ENCODE data around the gene MYO1C. TPM values are rescaled to one million over a fixed set of nuclear protein-coding genes. Genes with fewer than 3 reads are reported as not detected.
"Not testable (repeated sequence)": the region's sequence is repeated elsewhere in the genome, so short reads cannot be mapped to it uniquely, and the experiment has no call there.

The MYO1C gene
- 50.6 and 61.0 TPM in 2 replicates for total RNA-seq (2014; rRNA removed; shearing (Covaris generic))
- 64.0 and 68.4 TPM in 2 replicates for polyA plus RNA-seq (2015; cell fraction: cytosol; rRNA removed)
- 97.1 and 98.5 TPM in 2 replicates for polyA plus RNA-seq (2015; cell fraction: nucleus; rRNA removed)

- no peak for DNase-seq (ENCODE audit: low read depth)
These were observed at the start of gene MYO1C for GRCh38 chr17:1492249-1493206. Gene MYO1C, minus strand, starts transcription at chr17:1492686. Its CDS starts 199 bp downstream, at chr17:1492487.

GRCh38 chr17:1541367-1541904 is 49.0 kb upstream of the MYO1C start:
- no peak for DNase-seq (ENCODE audit: low read depth)

GRCh38 chr17:1539811-1540210 is 47.3 kb upstream of the MYO1C start:
- no peak for DNase-seq (ENCODE audit: low read depth)

- DNase-seq (ENCODE audit: low read depth) = no peak
These were observed 43.3 kb upstream of the MYO1C start for GRCh38 chr17:1535737-1536136.

- no peak for DNase-seq (ENCODE audit: low read depth)
These were observed 41.3 kb upstream of the MYO1C start for GRCh38 chr17:1533661-1534325.

GRCh38 chr17:1532836-1533602 is 40.5 kb upstream of the MYO1C start:
- no peak for DNase-seq (ENCODE audit: low read depth)

GRCh38 chr17:1529863-1530262 is 37.4 kb upstream of the MYO1C start:
- no peak for DNase-seq (ENCODE audit: low read depth)

- DNase-seq (ENCODE audit: low read depth) = not testable (repeated sequence)
These were observed 34.4 kb upstream of the MYO1C start for GRCh38 chr17:1526876-1527275.

GRCh38 chr17:1522626-1523025 is 30.1 kb upstream of the MYO1C start:
- DNase-seq (ENCODE audit: low read depth) = no peak

GRCh38 chr17:1521086-1521640 is 28.7 kb upstream of the MYO1C start:
- DNase-seq (ENCODE audit: low read depth) = no peak

- DNase-seq (ENCODE audit: low read depth) = no peak
These were observed 27.2 kb upstream of the MYO1C start for GRCh38 chr17:1519678-1520077.

- no peak for DNase-seq (ENCODE audit: low read depth)
These were observed 25.9 kb upstream of the MYO1C start for GRCh38 chr17:1518410-1518809.

- peak; percentile 97 for DNase-seq (ENCODE audit: low read depth)
These were observed 24.1 kb upstream of the MYO1C start, which contains the start of gene INPP5K for GRCh38 chr17:1516388-1517161. Gene INPP5K, minus strand, starts transcription at chr17:1516612. Its CDS starts 113 bp downstream, at chr17:1516499.

GRCh38 chr17:1515640-1516387 is 23.3 kb upstream of the MYO1C start:
- DNase-seq (ENCODE audit: low read depth) = peak; percentile 80

- no peak for DNase-seq (ENCODE audit: low read depth)
These were observed 19.9 kb upstream of the MYO1C start for GRCh38 chr17:1512351-1512750.

GRCh38 chr17:1511756-1512321 is 19.4 kb upstream of the MYO1C start:
- no peak for DNase-seq (ENCODE audit: low read depth)

- no peak for DNase-seq (ENCODE audit: low read depth)
These were observed 18.8 kb upstream of the MYO1C start for GRCh38 chr17:1511290-1511689.

- peak; percentile 30 for DNase-seq (ENCODE audit: low read depth)
These were observed 16.9 kb upstream of the MYO1C start for GRCh38 chr17:1509290-1509881.
